Stimulated activated CD4-positive, alpha-beta T cell treated with anti-CD3 and anti-CD28 coated beads, Interleukin-4, amount 100 ng/mL, for 4 hours (primary cell): ENCODE results near the gene FAM177A1.
"Not testable (repeated sequence)": the region's sequence is repeated elsewhere in the genome, so short reads cannot be mapped to it uniquely, and the experiment has no call there.

Experiments used
- DNase-seq, 2 experiments: peaks; one replicate each; pipeline ENCODE4 v3.0.0-alpha.2; 2020

The FAM177A1 gene

DNA sequence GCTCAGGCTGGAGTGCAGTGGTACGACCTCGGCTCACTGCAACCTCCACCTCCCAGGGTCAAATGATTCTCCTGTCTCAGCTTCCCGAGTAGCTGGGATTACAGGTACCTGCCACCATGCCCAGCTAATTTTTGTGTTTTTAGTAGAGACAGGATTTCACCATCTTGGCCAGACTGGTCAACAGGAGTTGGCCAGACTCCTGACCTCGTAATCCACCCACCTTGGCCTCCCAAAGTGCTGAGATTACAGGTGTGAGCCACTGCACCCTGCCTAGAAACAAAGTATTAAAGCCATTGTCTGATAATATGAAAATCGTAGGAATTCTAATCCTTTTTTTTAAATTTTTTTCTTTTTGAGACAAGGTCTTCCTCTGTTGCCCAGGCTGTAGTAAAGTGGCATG is 19.7 kb downstream of the FAM177A1 start:
- not testable (repeated sequence) for DNase-seq

DNA sequence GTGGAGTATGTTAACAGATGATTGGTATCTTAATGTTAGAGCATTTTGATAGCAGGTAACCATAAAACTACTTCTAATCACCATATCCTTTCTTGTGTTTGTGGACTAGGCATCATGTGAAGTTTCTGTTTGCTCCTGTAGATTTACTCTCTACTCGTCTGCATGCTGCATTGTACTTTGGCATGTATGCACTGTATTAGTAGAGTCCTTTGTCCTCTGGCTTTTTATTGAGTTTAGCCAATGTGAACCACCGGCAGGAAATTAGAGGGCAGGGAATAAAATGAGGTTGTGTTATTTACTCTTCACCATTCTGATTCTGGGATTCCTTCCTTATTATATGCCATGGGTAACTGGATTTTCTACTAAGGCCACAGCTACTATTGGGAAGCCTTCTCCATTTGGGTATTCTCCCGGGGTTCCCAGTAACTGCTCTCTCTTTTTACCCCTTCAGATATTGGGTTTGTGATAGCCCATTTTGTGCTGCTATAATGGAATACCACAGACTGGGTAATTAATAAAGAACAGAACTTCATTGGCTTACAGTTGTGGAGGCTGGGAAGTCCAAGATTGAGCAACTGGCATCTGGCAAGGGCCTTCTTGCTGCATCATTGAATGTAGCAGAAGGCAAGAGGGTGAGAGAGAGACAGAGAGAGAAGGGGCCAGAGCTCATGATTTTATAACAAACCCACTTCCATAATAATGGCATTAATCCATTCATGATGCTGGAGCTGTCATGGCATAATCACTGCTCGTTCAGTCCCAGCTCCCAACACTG is 22.4 kb downstream of the FAM177A1 start:
- DNase-seq: no peak

DNA sequence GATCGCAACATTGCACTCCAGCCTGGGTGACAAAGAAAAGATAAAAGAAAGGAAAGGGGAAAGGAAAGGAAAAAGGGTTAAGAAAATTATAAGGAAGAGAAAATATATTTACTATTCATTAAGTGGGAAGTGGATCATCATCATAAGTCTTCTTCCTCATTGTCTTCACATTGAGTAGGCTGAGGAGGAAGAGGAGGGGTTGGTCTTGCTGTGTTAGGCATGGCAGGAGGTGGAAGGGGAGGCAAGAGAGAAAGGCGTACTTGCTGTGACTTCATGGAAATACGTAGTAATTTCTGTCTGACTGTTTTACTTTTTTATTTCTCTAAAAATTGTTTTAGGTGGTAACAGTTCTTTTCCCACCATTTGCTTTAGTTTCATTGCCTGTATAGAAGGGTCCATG is 26.2 kb downstream of the FAM177A1 start:
- DNase-seq: no peak

DNA sequence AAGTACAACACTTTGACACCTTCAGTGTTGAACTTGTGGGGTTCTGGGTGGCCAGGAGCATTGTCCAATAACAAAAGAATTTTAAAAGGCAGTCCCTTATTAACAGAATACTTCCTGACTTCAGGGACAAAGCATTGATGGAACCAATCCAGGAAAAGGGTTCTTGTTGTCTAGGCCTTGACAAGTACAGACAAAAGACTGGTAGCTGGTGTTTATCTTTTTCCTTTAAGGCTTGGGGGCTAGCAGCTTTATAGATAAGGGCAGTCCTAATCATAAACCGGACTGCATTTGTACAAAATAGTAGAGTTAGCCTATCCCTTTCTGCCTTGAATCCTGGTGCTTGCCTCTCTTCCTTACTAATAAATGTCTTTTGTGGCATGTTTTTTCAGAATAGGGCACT is 27.4 kb downstream of the FAM177A1 start:
- no peak for DNase-seq

DNA sequence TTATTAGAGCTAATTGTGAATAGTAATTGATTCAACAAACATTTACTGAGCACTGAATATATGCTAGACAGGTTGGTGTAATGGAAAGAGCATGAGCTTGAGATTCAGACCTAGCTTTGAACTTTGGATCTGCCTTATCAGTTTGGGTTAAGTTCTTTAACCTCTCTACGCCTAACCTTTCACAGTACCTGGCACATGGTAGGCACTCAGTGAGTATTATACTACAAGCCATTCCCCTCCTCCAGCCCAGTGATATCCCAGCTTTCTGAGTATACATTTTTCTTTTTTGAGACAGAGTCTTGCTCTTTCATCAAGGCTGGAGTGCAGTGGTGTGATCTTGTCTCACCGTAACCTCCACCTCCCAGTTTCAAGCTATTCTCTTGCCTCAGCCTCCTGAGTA is 32.0 kb downstream of the FAM177A1 start:
- no peak for DNase-seq

DNA sequence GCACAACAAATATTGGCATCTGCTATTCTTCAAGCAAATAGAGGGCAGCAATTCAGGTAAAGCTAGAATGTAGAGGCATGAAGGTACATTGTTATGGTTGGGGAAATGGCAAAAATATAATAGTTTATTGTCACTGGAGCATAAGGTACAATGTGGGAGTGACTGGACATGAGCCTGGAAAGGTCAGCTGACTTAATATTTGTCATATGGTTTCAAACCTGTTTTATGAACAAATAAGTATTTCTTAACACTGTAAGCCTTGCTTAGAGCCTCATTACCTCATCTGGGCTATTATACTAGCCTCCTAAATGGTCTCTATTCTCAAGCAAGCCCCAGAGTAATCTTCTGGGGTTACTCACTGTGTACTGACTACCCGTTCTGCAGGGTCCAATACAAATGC is 33.7 kb downstream of the FAM177A1 start:
- DNase-seq: no peak

DNA sequence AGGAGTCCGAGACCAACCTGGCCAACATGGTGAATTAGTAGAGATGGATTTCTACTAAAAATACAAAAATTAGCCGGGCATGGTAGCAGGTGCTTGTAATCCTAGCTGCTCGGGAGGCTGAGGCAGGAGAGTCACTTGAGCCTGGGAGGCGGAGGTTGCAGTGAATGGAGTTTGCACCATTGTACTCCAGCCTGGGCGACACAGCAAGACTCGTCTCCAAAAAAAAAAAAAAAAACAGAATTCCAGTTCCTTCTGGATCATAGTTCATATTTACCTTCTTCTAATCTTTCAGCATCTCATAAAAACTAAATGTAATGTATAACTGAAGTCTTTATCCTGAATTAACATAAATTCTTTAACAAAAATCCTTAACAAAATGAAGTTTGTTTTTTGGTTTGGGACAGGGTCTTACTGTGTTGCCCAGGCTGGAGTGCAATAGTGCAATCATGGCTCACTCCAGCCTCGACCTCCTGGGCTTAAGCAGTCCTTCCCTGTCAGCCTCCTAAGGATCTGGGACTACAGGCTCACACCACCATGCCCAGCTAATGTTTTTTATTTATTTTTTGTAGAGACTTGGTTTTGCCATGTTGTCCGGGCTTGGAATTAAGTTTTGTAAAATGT is 37.6 kb downstream of the FAM177A1 start:
- DNase-seq: no peak

DNA sequence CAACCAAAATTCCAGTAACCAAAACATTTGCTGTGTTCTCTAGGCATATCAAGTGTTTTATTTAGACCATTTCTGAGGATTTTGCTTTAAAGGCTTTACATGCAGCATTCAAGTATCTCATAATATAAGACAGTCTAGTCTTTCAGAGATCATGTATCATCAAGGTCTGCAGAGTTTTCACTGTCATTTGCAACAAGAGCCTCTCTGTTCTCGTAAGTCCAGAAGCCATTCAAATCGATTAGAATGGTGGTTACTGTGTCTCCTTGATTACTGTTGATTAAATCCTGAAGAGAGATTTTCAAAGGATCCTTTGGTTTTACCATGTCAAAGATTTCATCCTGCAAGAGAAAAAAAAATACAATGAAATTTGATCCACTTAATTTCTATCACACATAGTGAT is 39.4 kb downstream of the FAM177A1 start:
- no peak for DNase-seq

DNA sequence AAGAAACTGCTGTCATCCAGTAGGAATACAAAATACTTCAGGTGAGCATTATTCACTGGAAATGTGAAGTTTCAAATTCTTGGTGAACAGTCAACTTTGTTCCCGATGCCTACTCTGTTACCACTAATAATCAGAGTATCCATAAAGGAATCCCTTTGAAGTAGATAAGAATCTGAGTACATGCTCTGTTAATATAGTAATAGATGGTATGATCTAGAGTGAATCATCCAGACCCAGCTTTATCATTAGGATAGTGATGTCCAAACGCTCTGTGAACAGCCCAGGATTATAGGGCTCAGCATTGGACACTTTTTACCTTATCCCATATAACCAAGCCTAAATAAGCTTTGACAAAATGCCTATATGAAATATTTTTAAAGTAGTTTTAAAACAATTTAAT is 42.4 kb downstream of the FAM177A1 start:
- DNase-seq: no peak

DNA sequence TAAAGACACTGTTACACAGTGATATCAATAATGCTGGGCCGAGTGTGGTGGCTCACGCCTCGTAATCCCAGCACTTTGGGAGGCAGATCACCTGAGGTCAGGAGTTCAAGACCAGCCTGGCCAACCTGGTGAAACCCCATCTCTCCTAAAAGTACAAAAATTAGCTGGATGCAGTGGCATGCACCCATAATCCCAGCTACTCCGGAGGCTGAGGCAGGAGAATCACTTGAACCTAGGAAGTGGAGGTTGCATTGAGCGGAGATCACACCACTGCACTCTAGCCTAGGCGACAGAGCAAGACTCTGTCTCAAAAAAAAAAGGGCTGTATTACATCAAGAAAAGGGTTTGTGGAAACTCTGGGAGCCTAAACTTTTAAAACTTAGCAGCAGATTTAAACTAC is 48.6 kb downstream of the FAM177A1 start:
- DNase-seq: not testable (repeated sequence)

DNA sequence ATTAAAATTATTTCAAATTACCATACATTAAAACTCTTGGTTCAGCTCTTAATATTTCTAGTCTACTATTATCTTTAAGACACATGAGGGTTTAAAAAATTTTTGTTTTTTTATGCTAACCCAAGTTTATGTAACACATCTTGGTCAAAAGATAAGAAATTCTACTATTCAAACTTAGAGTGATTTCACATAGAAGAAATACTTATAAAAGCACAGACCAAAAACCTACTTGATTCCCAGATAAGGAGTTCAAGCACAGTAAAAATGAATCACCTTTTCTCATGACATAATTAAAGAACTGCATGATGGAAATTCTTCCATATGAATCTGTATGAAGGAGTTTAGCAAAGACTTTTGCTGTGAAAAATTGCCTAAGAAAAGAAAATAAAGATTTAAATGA is 61.8 kb downstream of the FAM177A1 start:
- no peak for DNase-seq

DNA sequence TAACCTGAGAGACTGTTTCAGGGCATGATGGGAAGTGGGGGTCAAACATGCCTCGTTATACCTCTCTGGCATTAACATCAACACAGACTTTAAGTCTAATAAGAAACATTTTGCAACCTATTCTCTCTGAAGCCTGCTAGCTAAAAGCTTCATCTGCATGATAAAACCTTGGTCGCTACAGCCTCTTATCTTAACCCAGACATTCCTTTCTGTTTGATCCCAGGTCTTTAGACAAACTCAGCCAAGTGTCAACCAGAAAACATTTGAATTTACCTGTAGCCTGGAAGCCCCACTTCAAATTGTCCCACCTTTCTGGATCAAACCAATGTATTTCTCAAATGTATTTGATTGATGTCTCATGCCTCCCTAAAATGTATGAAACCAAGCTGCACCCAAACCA is 66.6 kb downstream of the FAM177A1 start:
- DNase-seq: no peak

DNA sequence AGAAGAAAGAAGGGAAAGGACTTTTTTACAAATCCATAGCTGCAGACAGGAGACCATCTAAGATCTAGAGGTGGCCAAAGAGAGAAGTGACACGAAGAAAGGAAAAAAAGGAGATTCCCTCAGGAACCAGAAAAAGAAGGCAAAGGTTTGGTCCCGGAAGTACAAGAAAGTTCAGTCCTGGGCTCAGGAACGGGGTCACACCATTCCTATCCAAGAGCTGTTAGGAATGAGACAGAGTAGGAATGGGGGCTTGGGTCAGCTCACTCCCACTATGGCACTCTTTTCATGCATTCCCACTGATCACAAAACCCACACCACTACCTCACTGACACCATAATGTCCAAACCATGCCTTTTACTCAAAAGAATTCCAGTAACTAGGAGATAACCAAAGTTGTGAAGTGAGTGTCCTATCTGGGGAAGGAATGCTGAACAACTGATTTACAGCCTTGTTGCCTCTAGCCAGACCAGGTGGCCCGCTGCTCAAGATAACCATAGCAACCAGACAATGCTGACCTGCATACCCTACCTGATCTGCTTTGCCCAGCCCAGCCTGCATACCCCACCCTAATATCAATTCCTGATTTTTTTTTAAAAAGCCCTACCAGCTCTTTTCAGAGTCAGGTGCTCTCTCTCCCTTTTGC is 67.4 kb downstream of the FAM177A1 start:
- DNase-seq: no peak

DNA sequence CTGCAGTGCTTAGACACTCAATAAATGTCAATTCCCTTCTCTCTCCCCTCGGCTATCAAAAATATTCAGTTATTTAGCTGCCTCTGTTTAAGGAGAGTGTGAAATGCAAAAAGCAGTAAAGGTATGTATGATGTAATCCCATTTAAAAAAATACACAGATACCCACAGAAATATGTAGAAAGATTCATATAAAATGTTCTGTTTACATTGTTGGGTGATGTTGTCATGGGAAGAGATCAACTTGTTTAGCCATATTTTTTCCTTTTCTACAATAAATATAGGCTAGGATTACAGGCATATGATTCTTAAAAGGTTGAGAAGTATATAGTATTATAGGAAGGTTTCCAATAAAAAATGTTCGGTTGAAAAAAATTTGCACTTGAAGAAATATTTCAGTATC is 68.0 kb downstream of the FAM177A1 start:
- no peak for DNase-seq

DNA sequence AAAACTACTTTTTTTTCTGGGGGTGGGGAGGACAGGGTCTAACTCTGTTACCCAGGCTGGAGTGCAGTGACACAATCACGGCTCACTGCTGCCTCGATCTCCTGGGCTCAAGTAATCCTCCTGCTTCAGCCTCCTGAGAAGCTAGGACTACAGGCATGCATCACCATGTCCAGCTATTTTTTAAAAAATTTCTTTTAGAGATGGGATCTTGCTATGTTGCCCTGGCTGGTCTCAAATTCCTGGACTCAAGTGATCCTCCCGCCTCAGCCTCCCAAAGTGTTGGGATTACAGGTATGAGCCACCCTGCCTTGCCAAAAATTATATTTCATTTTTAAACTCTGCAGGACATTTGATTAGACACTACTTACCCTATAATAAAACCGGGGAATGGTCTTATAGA is 70.2 kb downstream of the FAM177A1 start:
- DNase-seq: no peak

DNA sequence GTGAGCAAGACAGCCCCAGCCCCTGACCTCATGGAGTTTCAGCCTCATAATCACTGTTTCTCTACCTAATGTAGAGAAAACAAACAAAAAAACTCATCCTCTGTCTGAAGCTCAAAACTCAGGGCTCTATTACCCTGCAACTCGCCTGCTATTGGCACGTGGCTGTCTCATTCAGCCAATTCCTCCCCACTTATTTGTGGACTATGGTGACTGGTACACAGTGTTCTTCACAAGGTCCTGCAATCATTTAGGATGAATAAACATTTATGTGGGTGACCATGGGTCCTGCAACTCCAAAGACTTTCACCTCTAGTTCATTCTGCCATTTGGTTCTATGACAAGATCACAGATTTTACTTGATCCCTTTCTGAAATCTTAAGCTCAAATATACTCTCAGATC is 71.0 kb downstream of the FAM177A1 start:
- DNase-seq: no peak

DNA sequence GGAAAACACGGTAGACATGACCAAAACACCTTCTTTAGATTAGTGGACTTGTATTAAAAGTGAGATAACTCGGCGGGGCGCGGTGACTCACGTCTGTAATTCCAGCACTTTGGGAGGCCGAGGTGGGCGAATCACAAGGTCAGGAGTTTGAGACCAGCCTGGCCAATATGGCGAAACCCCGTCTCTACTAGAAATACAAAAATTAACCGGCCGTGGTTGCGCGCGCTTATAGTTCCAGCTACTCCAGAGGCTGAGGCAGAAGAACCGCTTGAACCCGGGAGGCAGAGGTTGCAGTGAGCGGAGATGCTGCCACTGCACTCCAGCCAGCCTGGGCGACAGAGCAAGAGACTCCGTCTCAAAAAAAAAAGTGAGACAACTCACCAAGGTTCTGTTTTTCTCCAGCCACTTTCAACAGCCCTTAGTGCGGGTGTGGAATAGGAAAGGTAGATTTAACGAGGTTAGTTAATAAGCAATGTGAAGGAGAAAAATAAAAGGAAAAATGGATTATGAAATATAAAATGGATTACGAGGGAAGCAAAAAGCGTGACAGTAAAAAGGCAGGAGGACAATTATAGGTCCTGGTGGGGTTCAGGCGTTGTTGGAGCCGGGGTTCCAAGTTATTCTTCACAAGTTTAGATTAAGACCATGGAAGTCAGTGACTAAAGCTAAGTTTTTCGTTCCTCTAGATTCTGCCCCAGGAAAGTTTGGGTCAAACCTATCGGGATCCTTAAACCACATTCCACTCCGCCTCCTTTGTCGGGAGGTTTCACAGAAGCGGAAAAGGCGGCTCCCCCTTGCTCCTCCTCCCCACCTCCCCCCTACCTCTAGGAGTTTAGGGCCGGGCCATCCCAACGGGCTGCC is 75.2 kb downstream of the FAM177A1 start:
- no peak for DNase-seq

DNA sequence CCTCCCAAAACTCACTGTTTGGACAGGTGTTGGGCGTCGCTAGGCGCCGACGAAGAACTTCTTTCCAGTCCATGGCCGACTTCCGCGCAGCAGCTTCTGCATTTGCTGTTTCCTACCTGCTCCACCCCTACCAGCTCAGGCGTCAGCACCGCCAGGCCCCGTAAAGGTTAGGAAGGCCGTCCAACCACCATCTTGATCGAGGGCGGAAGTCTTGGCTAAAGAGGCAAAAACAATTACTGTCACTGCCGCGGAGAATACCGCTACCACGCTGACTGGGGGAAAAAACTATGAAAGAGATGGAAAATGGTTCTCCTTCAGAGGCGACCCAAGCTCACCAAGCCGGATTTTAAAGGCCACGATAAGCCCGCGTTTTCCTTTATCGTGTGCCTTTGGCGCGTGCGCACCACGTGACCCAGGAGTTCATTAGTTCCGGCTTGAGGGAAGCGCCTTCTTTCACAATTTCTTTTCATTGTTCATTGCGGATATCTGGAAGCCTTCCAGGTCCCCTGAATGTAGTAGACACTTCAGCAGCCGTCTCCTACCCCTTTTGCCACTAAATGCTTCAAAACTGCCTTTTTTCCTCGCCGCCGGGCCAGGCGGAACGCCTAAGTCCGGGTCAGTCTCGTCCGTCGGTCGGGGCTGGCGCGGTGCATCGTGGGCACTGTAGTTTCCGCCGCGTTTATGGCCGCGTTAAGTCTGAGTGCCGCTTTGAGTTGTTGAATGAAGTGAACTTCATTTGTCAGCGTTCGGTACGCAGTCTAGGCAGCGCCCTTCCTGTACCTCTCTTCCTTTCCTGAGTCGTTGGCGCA is 76.0 kb downstream of the FAM177A1 start, which contains the start of the genes PPP2R3C and PRORP:
Gene PPP2R3C (minus strand): TSS at position 104 of the 809 bp plus-strand sequence. CDS start 31 bp downstream, at position 73.
Gene PRORP (plus strand): TSS at position 666 of the 809 bp plus-strand sequence. CDS start 694 bp downstream, outside the sequence.
- DNase-seq: peak; percentile 77 to 85

DNA sequence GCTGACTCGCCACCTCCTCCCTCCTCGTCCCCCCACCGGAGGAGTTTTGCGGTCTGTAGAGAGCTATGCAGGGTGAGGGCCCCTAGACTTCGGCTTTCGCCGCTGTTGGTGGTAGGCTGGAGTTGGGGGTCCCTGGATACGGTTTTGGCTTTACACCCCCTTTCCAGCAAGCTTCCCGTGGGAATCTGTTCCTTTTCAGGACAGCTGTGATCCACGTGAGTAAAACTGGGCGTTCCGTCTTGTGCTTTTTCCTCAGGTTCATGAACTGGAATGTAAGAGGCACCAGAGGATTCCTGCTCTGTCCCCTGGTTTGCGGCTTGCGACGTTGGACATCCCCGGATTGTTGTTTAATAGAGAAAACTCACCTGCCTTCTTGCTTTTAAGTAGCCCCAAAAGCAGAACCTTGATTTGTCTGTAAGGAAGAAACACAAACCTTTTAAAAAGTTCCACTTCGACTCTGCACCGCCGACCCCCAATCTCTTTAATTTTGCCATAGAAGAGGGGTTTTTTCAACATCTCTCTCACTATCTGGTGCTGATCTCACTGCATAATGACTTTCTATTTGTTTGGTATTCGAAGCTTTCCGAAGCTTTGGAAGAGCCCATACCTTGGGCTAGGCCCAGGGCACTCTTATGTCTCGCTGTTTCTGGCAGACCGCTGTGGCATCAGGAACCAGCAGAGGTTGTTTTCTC is 76.8 kb downstream of the FAM177A1 start:
- DNase-seq: no peak

DNA sequence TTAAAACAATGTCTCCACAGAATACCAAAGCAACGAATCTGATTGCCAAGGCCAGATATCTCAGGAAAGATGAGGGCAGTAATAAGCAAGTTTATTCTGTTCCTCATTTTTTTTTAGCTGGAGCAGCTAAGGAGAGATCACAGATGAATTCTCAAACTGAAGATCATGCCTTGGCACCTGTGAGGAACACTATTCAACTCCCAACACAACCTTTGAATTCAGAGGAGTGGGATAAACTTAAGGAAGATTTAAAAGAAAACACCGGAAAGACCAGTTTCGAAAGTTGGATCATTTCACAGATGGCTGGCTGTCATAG is 77.3 kb downstream of the FAM177A1 start:
- no peak for DNase-seq

DNA sequence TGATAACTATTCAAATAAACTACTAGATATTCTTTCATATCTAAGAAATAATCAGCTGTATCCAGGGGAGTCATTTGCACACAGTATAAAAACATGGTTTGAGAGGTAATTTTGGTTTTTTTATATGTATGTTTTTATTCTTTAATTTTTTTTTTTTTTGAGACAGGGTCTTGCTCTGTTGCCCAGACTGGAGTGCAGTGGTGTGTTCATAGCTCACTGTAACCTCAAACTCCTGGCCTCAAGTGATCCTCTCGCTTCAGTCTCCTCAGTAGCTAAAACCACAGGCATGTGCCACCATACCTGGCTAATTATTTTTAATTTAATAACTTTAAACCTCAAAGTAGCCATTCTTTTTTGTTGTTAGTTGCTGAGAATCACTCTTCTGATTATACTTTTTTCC is 78.1 kb downstream of the FAM177A1 start:
- DNase-seq: no peak
